GM23248 (cell line): ENCODE measurements around the gene IKBKG.

Experiments
- EZH2 ChIP-seq: fragments of 200-600 bp; sonication (generic); IDR thresholded peaks from 2 replicates; pipeline ENCODE4 v1.6.1; 2018; ENCODE audit warnings: antibody characterized with exemption, mild to moderate bottlenecking; ENCODE audit not compliant: insufficient read depth, poor library complexity, severe bottlenecking
- EZH2phosphoT487 ChIP-seq: fragments of 200-600 bp; sonication (generic); IDR thresholded peaks from 2 replicates; pipeline ENCODE4 v1.6.1; 2018; ENCODE audit warnings: antibody characterized with exemption, moderate library complexity, mild to moderate bottlenecking, low read depth; ENCODE audit not compliant: insufficient read depth

DNA sequence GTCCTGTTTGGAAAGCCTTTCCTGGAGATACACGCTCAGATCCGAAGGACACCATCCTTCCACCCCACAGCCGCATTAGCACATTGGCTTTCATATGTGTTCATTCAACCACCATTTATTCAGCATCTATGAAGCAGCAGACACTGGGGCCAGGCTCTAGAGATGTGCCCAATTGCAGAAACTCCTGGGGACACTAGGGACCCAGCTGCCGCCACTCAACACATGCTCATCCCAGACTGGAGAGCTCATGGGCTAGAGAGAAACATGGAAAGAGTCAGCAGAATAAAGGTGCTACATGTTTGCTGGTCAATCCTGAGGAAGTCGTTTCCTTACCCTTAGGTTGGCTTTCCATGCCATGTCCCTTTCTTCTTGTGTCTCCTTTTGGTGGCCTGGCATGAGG, 45.1 kb downstream of the IKBKG start:
- TF ChIP-seq EZH2: no peak
- TF ChIP-seq EZH2phosphoT487: no peak
